Skeletal muscle tissue (tissue), 4 donors: ENCODE results near the gene ZNF408. TPM values are rescaled to one million over a fixed set of nuclear protein-coding genes. Genes with fewer than 3 reads are reported as not detected.
A peak's percentile ranks its signal among the peaks of the same experiment; 100 is the strongest.
"Not testable (repeated sequence)": the region's sequence is repeated elsewhere in the genome, so short reads cannot be mapped to it uniquely, and the experiment has no call there.

Source experiments
- H3K27ac ChIP-seq: one replicate; pipeline ENCODE4 v1.7.0; 2013; ENCODE audit warnings: mild to moderate bottlenecking, low read depth, low read length, inconsistent platforms
- H3K27me3 ChIP-seq, 3 donors: one replicate each; pipeline ENCODE4 v1.7.0; 2013; ENCODE audit warnings: low read length in 3 of 3; ENCODE audit not compliant: control insufficient read depth in 3 of 3, insufficient read depth in 3 of 3
- H3K36me3 ChIP-seq, 3 donors: one replicate each; pipeline ENCODE4 v1.7.0; 2013; ENCODE audit warnings: low read length in 3 of 3; ENCODE audit not compliant: control insufficient read depth in 3 of 3, insufficient read depth in 3 of 3
- H3K4me1 ChIP-seq, 3 donors: one replicate each; pipeline ENCODE4 v1.7.0; 2013; ENCODE audit warnings: low read length in 3 of 3, mild to moderate bottlenecking in 3 of 3; ENCODE audit not compliant: control insufficient read depth in 3 of 3, insufficient read depth in 3 of 3
- H3K4me3 ChIP-seq, 3 donors: one replicate each; pipeline ENCODE4 v1.7.0; 2013; ENCODE audit warnings: low read length in 3 of 3
- H3K9ac ChIP-seq, 3 donors: one replicate each; pipeline ENCODE4 v1.7.0; 2013; ENCODE audit warnings: low read length in 3 of 3, mild to moderate bottlenecking in 3 of 3, moderate library complexity in 2 of 3, low read depth in 1 of 3
- H3K9me3 ChIP-seq, 3 donors: one replicate each; pipeline ENCODE4 v1.7.0; 2013; ENCODE audit warnings: low read length in 3 of 3; ENCODE audit not compliant: control insufficient read depth in 3 of 3
- total RNA-seq: library from RNA; depleted of rRNA; stranded (reverse); fragments of >200 nt; gene quantifications from one replicate; pipeline ENCODE4 v1.2.3, GENCODE V29; 2014
- donor health status: Osteomylitis.

The ZNF408 gene
- total RNA-seq, 1 donor from 2014 or later, result 5.7 TPM

DNA sequence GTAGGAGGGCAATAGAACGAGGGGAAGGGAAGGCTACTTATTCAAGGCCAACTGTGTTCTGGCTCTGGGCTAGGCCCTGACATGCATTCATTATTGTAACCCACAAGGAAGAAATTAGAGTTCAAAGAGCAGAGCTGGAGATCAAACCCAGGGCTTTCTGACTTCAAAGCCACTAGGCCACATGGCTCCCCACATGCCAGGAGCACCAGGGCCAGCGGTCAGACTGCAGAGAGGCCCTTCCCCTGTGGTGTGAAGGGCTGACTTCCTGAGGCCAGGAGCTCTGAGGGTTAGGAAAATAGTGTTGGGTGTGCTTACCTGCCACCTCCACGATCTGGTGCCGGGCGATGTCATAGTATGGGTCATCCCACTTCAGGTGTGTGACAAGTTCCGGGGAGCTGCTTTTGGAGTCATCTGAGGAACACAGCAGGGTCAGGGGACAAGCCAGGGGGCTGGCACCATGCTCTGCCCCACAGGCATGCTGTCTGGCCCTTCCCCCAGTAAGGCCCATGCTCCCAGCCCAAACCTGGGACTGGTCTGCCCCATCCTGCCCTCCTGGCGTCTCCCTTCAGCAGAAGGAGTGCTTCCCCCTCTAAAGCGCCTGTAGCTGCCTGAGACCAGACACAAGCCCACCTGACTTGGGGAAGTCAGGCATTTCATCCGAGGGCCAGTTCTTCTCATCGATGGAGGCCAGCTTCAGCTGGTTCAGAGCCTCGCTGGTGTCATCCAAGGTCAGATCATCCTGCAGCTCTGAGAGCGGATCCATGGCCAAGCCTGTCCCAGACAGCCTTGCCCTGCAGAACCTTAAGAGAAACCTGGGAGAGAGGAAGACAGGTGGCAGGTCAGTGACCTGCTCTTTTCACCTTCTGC lies 5.3 kb upstream of the ZNF408 start:
- Histone ChIP-seq H3K36me3 (peaks cover 22 to 39% (median 32%) of the 10 kb centered on the region in 3 donors), H3K9me3 (no peaks in the 10 kb centered on the region), H3K27ac (peak overlapping the region; percentile 94), H3K4me3 (peak overlapping the region in 2 of 3 donors; percentile 30 to 56), H3K9ac (peak overlapping the region in 1 of 3 donors; percentile 40), H3K4me1 (peaks cover 54 to 64% (median 55%) of the 10 kb centered on the region in 3 donors), H3K27me3 (no peaks in the 10 kb centered on the region)

DNA sequence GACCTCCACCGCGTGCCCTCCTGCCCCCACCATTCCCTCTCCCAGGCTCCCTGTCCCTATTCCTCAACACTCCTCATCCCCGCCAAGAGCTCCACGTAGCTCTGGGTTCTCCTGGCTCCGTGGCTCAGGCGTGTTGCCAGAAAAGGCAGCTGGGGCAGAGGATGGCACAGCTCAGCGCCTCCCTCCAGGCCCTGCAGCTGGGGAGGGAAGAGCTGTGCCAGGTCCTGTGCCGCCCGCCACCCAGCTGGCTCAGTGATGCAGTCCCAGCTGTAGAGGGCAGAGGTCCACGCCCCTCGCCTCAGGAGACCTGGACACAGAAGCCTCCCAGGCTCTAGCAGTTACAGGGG lies 4.6 kb upstream of the ZNF408 start:
- peak overlapping the region in 1 of 3 donors; percentile 40 for H3K9ac ChIP-seq
- peaks cover 54 to 64% (median 55%) of the 10 kb centered on the region in 3 donors for H3K4me1 ChIP-seq
- peak overlapping the region; percentile 94 for H3K27ac ChIP-seq
- peaks cover 22 to 34% (median 33%) of the 10 kb centered on the region in 3 donors for H3K36me3 ChIP-seq
- no peaks in the 10 kb centered on the region for H3K9me3 ChIP-seq
- H3K27me3 ChIP-seq, result no peaks in the 10 kb centered on the region
- H3K4me3 ChIP-seq, result peak overlapping the region in 2 of 3 donors; percentile 29 to 30

DNA sequence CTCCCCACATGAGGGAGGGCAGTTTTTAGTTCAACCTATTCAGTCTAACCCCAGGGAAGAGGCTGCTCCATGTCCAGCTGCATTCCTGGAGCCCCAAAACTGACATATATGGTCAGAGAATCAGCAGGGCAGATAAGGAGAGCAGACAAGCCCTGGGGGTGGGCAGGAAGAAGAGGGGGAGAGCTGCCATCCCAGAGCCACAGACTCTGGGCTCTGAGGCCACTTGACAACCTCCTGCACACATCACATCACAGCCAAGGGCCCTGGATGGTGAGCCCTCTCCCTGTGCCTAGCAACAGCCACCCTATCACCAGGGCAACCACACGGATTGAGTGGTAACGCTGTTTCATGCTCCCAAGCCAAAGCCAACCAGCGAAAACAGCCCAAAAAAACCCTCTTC lies 3.5 kb upstream of the ZNF408 start:
- Histone ChIP-seq H3K9me3 (no peaks in the 10 kb centered on the region), H3K27ac (peak overlapping the region; percentile 94), H3K9ac (peak overlapping the region; percentile 23 to 68 (median 24)), H3K4me1 (peaks cover 54 to 74% (median 62%) of the 10 kb centered on the region in 3 donors), H3K4me3 (peak overlapping the region in 1 of 3 donors; percentile 17), H3K36me3 (peaks cover 23 to 31% (median 30%) of the 10 kb centered on the region in 3 donors), H3K27me3 (no peaks in the 10 kb centered on the region)

DNA sequence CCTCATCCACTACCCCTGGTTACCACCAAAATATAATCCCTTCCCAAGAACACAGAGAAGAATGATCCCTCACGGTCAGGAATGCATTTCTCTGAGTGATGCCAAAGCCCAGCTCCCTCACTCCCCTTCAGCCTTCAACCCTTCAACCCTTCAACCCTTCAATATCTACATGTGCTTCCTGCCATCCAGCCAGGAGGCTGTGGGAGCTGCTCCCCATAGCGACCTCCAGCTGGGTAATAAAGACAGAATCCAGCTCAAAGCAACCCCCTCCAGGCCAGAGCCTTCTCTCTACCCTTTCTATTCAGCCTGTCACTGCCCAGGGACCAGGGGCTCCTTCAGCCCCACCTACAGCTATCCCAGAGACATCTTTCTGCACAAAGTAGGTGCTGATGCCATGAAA lies 3.1 kb upstream of the ZNF408 start:
- Histone ChIP-seq H3K27ac (peak overlapping the region; percentile 94), H3K9ac (peak overlapping the region; percentile 24 to 68 (median 29)), H3K27me3 (no peaks in the 10 kb centered on the region), H3K4me3 (peak overlapping the region in 1 of 3 donors; percentile 17), H3K9me3 (no peaks in the 10 kb centered on the region), H3K4me1 (peaks cover 57 to 78% (median 63%) of the 10 kb centered on the region in 3 donors), H3K36me3 (peaks cover 26 to 33% (median 32%) of the 10 kb centered on the region in 3 donors)

DNA sequence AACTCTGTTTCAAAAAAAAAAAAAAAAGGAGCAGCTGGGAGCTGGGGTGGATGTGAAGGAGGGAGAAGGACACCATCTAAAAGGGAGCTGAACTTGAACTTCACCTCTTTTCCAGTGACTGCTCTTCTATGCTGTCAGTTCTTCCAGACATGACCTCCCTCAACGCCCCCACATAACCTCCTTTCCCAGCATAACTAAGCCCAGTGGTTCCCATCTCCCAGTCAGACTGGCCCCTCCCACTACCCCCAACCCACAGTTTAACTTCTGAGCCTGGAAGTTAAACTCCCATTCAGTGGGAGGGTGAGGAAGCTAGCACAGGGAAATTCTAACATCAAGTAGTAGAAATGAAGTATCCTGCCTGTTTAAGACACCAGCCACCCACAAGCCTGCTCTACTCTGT lies 2.2 kb upstream of the ZNF408 start:
- H3K9me3 ChIP-seq, result no peaks in the 10 kb centered on the region
- H3K27ac ChIP-seq, result peak overlapping the region; percentile 94
- peaks cover 34 to 38% (median 37%) of the 10 kb centered on the region in 3 donors for H3K36me3 ChIP-seq
- H3K4me3 ChIP-seq, result no peak overlapping the region
- H3K27me3 ChIP-seq, result no peaks in the 10 kb centered on the region
- H3K4me1 ChIP-seq, result peaks cover 61 to 80% (median 65%) of the 10 kb centered on the region in 3 donors
- H3K9ac ChIP-seq, result peak overlapping the region in 1 of 3 donors; percentile 32

DNA sequence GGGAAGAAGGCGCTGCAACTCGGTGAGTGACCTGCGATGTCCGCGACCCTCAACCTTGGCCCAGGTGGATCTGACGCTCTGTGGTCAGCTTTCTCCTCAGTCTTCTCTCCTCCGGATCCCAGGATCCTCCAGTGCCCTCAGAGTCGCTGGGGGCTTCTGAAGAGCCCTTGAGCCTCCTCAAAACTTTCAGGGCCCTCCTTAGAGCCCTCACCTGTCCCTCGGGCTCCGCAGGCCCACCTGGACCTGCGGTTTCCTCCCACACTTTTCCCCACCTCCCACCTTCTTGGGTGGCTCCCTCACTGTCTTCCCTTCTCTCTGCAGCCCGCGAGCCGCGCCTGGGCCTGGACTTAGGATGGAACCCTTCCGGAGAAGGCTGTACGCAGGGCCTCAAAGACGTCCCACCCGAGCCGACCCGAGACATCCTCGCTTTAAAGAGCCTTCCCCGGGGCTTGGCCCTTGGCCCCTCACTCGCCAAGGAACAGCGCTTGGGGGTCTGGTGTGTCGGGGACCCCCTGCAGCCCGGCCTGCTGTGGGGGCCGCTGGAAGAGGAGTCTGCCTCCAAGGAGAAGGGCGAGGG lies 335 bp downstream of the ZNF408 start:
- peak overlapping the region; percentile 94 for H3K27ac ChIP-seq
- H3K36me3 ChIP-seq, result peaks cover 34 to 41% (median 40%) of the 10 kb centered on the region in 3 donors
- peaks cover 38 to 54% (median 41%) of the 10 kb centered on the region in 3 donors for H3K4me1 ChIP-seq
- peak overlapping the region; percentile 82 to 99 (median 99) for H3K9ac ChIP-seq
- no peaks in the 10 kb centered on the region for H3K27me3 ChIP-seq
- H3K4me3 ChIP-seq, result peak overlapping the region; percentile 86 to 99 (median 99)
- no peaks in the 10 kb centered on the region for H3K9me3 ChIP-seq

DNA sequence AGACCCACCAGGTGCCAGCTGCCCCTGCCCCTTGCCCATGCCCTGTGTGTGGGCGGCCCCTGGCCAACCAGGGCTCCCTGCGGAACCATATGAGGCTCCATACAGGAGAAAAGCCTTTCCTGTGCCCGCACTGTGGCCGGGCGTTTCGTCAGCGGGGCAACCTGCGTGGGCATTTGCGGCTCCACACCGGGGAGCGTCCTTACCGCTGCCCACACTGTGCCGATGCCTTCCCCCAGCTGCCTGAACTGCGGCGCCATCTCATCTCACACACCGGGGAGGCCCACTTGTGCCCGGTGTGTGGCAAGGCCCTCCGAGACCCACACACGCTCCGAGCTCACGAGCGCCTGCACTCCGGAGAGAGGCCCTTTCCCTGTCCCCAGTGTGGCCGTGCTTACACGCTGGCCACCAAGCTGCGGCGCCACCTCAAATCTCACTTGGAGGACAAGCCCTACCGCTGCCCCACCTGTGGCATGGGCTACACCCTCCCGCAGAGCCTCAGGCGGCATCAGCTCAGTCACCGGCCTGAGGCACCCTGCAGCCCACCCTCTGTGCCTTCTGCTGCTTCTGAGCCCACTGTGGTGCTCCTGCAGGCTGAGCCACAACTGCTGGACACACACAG lies 4.3 kb downstream of the ZNF408 start:
- no peak overlapping the region for H3K9ac ChIP-seq
- no peak overlapping the region for H3K4me3 ChIP-seq
- no peak overlapping the region for H3K27ac ChIP-seq
- H3K9me3 ChIP-seq, result no peaks in the 10 kb centered on the region
- peaks cover 7 to 19% (median 10%) of the 10 kb centered on the region in 3 donors for H3K4me1 ChIP-seq
- peaks cover 44 to 50% (median 49%) of the 10 kb centered on the region in 3 donors for H3K36me3 ChIP-seq
- H3K27me3 ChIP-seq, result no peaks in the 10 kb centered on the region

DNA sequence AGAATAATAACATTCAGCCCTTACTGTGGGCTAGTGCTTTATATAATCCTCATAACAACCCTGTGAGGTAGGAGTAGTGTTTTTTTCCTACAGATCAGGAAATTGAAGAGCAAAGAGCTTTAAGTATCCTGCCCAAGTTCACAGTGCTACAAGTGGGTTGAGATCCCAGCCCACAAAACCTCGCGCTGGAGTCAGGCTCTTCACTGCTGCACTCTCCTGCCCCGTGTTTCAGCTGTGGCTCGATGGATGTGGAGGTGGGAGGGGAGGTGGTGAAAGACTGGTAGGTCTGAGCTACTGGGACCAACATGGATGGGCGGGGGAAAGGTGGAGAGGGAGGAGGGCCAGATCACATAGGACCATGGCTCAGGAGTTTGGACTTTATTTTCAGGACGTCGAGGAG lies 6.1 kb downstream of the ZNF408 start:
- H3K9ac ChIP-seq, result no peak overlapping the region
- H3K27ac ChIP-seq, result no peak overlapping the region
- peaks cover 43 to 50% (median 44%) of the 10 kb centered on the region in 3 donors for H3K36me3 ChIP-seq
- no peaks in the 10 kb centered on the region for H3K9me3 ChIP-seq
- H3K4me3 ChIP-seq, result no peak overlapping the region
- H3K27me3 ChIP-seq, result no peaks in the 10 kb centered on the region
- H3K4me1 ChIP-seq, result peaks cover 16 to 28% (median 20%) of the 10 kb centered on the region in 3 donors

DNA sequence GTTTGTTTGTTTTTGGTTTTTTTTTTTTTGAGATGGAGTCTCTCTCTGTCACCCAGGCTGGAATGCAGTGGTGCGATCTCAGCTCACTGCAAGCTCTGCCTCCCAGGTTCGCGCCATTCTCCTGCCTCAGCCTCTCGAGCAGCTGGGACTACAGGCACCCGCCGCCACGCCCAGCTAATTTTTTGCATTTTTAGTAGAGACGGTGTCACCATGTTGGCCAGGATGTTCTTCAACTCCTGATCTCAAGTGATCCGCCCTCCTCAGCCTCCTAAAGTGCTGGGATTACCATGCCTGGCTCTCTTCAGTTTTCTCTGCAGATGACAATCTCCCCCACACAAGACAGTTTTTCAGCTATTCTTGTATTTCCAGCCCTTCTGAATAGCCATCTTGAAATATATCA lies 8.5 kb downstream of the ZNF408 start:
- not testable (repeated sequence) for H3K27me3 ChIP-seq, H3K4me3 ChIP-seq, H3K9me3 ChIP-seq, H3K9ac ChIP-seq
- Histone ChIP-seq H3K4me1 (peaks cover 13 to 20% (median 20%) of the 10 kb centered on the region in 3 donors), H3K27ac (peak overlapping the region; percentile 98), H3K36me3 (peaks cover 27 to 28% (median 28%) of the 10 kb centered on the region in 3 donors)
